ENCODE measurements around the gene HHEX.

- TF ChIP-seq RAD21 (IDR thresholded peaks at IDR 0.05; ENCODE audit: low read depth) = no peak
- no peak for TF ChIP-seq MAX (IDR thresholded peaks at IDR 0.05)
- TF ChIP-seq NFIC (IDR thresholded peaks at IDR 0.05) = no peak
- TF ChIP-seq CREB1 (IDR thresholded peaks at IDR 0.05; ENCODE audit: low read depth) = no peak
Observed at GRCh38 chr10:92693534-92693893, 3.8 kb downstream of the HHEX start.

All from Ishikawa (cell line).